ENCODE results near the gene POFUT1.

The POFUT1 gene

DNA sequence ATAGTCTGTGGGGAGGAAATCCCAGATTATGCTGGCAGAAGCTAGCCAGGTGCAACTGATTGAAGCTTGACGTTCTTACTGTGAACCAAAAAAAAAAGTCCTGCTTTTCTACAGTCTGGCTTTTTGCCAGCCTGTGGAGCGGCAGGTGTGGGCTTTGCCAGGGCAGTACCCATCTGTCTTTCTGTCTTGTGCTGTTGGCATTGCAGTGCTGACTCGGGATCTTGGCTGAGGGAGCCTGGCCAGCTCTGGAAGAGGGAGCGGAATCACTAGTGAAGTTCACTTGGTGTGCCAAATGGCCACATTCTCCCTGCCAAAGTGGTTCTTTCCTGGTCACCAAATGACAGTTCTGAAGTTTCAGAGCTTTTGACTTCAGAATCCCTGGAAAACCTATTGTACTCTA, 74.8 kb downstream of the POFUT1 start:
- no peak for DNase-seq

DNA sequence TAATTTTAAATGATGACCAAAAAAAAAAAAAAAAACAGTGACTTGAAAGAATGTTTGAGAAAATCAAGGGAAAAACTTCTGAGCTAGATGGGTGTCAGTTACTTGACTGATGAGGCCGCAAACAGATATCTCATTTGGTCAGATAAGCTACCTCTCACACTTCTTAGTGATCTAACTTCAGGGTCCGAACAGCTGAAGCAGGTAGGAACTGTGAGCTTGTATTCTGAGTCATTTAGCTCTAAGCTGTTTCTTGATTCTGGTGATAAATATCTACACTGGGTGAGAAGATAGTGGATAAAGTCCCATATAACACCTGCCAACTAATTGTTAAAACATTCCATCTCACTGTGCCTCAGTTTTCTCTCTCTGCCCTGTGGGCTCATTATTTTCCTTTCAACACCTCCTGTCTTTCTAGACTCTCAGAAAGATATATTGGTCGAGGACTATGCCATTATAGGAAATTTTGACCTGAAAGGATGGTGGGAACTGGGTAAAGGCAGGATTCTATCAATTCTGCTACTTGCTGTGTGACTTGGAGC, 77.5 kb downstream of the POFUT1 start:
- DNase-seq = no peak

DNA sequence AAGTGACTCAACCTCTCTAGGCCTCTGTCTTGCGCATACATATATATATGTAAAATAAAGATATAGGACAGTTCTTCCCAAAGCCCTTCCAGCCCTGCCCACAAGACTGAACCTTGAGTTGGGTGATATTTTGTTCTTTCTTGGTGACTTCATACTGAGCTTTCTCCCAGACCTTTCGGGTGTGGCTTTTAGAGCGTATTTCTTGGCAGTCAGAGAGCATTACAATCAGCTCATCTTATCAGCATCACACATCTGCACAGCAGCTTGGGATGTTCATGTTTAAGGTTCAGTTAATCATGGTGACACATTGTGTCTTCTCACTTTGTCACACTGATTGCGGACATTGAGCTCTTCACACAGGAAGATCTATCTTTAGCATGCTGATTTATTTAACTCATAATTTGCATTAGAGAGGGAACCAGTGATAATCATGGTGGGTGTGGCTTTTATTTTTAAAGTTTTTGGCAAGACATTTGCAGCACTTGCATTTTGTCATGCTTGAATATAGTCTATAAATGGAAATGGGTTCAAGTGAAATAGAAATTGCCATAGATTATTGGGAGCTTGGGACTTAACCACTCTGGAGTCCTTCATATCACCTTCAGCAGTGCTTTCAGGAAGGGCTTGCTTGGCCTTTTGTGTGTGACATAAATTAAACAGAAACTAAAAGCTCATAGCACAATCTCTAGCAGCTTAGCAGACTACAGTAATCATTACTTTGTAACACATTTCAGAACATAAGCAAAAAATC, 78.1 kb downstream of the POFUT1 start:
- DNase-seq = no peak

GRCh38 chr20:32287231-32287638, 79.6 kb downstream of the POFUT1 start:
- no peak for DNase-seq
